HG02943 (cell line): Measurements from ENCODE around the gene MED8.

ENCODE experiments used
- ATAC-seq: cut with Tn5 transposase; IDR thresholded peaks from one replicate; pipeline ENCODE4 v1.9.1; 2021; ENCODE audit warnings: mild to moderate bottlenecking, low read depth, moderate library complexity; ENCODE audit not compliant: unreplicated experiment

Gene MED8, protein sequence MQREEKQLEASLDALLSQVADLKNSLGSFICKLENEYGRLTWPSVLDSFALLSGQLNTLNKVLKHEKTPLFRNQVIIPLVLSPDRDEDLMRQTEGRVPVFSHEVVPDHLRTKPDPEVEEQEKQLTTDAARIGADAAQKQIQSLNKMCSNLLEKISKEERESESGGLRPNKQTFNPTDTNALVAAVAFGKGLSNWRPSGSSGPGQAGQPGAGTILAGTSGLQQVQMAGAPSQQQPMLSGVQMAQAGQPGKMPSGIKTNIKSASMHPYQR

DNA sequence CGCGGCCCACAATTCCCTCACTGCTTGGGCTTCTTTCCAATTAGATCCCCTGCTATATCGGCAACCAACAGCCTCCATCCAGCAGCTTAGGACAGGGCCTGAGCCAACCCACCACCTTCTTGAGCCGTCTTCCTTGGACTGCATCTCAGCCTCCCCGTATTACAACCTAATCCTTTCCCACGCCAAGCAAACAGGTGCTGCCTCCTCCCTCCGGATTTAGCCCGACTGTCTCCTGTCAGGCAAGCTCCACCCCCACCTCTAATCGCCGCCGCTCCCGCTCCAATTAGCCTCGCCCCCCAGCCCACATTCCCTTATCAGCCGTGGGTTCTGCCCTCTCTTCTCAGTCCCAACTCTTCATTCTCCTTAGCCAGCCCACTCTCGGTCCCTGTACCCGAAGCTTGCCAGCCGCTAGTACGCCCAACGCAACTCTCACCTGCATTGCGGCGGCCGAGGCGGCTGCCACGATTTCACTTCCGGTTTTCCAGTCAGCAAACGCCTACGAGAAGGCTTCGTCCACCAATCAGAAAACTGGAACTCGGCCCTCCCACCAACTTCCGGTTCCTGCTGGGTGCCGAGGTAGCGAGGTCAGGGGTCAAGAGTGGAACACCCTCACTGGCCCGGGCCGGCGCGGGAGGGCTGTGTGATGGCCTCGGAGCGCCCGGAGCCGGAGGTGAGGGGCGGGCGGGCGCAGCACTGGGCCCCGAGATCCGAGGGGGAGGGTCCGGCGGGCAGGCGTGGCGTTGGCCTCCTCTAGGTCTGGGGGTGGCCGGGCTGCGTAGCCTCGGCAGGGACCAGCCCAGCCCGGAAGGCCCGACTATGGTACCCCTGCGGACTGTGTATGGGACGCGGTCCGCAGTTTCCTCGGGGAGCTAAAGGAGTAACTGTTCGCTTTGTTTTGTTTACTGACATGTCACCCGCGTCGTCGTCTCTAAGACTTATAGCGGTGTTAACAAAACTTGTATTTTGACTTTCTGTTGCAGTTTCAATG is at the start of gene MED8, which contains the start of gene SZT2:
Gene MED8, minus strand, starts transcription at position 475 of the 988 bp plus-strand sequence. Its CDS starts 36 bp downstream, at position 439.
Gene SZT2, plus strand, starts transcription at position 574 of the 988 bp plus-strand sequence. Its CDS starts 70 bp downstream, at position 644.
- ATAC-seq = peak; percentile 85

GRCh38 chr1:43438953-43439581 is 49.5 kb upstream of the MED8 start:
- no peak for ATAC-seq

GRCh38 chr1:43438576-43438952 is 49.0 kb upstream of the MED8 start:
- ATAC-seq = no peak

- ATAC-seq = no peak
Measured at GRCh38 chr1:43438006-43438405, 48.4 kb upstream of the MED8 start.

GRCh38 chr1:43437031-43437973 is 47.7 kb upstream of the MED8 start:
- ATAC-seq = no peak

DNA sequence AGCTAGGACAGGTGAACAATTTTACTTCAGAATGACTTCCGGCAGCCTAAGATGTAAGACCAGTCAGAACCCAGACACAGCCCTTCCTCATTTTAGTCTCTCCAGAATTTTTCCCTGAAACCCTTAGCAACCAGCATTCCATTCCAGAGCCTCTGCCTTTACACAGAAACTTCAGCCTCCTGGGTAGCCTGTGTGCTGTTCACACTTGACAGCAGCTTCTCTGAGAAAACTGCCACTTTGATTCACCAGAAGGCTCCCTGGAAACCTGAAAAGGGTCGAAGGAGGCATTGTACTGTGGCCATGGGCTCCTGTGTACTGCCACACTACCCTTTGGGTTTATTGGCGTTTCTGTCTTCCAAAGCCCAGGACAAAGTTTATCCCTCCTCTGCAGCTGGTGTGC is 46.8 kb upstream of the MED8 start:
- ATAC-seq = no peak

DNA sequence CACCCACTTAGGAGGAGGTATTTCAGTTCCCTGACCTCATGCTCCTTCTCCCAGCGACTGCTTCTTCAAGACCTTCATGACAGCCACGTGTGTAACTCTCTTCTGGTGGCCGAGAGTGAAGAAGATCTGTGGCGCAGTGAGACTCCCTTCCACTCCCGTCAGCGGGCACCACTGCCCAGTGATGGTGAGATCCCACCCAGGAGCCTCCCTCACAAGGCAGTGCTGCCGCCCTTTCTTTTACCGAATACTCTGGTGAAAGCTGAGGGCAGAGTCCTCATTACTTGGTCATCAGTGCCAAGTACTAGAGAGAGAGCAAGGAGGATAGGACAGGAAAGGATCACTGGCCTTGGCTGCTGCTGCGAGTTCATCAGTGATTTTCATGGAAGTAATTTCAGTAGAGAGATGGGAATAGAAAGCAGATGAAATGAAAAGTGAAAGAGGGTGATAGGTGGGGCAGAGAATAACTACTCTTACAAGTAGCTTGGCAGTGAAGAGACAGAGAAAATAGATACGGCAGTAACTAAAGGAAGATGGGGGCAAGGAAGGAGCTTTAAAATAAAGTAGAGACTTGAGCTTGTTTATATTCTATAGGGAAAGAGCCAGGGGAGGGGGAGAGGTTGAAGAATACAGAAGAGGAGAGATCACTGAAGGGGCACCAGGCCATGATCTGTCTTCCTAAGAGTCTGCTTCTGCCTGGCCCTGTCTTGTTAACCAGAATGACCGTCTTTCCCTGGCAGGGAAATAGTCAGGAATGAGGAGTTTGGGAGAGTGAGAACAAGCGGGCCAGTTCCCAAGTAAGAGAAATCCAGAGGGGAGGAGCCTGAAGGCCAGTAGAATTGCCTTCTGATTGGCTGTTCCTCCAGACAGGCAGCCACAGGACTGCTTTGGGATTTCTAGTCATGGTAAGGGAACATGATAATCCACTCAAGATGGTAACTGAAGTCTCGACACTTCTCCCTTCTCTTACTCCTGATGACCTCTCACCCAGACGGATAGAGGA is 45.8 kb upstream of the MED8 start:
- ATAC-seq = no peak

GRCh38 chr1:43434256-43434655 is 44.7 kb upstream of the MED8 start:
- no peak for ATAC-seq

DNA sequence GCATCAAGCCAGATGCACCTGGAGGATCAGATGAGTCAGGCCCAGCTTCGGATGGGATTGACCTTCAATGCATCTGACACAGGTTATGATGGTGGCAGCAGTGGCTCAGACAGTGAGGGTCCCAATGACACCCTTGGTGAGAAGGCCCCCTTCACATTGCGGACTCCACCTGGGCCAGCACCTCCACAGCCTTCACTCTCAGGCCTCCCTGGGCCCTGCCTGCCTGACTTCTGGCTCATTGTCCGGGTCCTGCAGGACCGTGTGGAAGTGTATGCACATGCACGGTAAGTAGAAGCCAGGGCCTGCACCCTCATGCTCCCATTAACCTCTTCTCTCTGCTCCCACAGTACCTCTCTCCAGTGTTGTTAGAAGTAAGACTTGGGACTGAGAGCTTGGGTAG is 43.3 kb upstream of the MED8 start:
- ATAC-seq = no peak

GRCh38 chr1:43432171-43432860 is 42.7 kb upstream of the MED8 start:
- ATAC-seq = no peak

- no peak for ATAC-seq
Measured at GRCh38 chr1:43431676-43432075, 42.1 kb upstream of the MED8 start.

DNA sequence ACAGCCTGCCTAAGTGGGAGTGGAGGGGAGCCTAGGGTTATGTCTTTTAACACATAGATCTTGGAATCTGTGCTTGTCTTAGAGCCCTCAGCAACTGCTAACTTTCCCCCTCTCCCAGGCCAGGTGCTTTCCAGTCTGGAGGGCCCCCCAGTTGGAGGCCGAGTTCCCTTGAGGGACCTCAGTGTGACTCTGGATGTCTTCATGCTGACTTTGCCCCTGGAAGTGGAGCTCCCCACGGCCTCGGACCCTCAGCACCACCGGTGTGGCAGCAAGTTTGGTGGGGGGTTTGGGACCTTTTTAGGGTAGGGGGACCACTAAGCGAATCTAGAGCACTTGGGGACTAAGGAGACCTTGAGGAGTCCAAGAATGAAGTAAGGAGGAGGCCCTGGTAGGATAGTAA is 41.2 kb upstream of the MED8 start:
- no peak for ATAC-seq

DNA sequence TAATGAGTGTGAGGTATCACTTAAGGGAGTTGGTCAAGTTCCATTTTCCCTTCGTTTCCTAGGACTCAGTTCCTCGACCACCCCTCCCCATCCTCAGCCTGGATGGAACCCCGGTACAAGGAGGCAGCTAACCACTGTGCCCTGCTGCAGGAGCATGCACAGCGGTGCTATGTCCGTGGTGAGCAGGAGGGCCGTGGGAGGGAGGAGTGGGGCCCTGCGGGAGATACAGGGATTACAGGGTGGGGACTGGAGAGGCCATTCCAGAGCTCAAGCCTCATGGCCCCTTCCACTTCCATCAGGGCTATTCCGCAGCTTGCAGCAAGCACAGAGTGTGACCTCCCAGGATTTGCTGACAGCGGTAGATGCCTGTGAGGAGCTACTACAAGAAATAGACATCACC is 38.3 kb upstream of the MED8 start:
- no peak for ATAC-seq

- ATAC-seq = no peak
Measured at GRCh38 chr1:43427524-43427923, 37.9 kb upstream of the MED8 start.

DNA sequence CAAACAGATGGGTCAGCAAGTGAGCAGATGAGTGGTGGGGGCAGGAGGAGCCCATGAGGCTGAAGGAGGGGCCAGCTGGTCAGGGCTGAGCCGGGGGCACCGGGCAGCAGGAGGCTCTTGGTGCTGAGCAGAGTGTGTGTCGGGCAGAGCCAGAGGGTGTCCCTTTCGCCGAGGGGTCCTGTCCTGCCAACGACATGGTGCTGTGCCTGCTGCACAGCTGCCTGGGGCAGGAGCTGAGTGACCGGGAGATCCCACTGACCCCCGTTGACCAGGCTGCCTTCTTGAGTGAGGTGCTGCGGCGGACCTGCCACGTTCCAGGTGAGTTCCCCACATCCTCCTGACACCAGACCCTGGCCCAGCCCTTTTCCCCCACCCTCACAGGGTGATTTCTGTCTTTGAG is 36.6 kb upstream of the MED8 start:
- no peak for ATAC-seq

GRCh38 chr1:43425045-43425444 is 35.4 kb upstream of the MED8 start:
- no peak for ATAC-seq

GRCh38 chr1:43423672-43424550 is 34.3 kb upstream of the MED8 start:
- no peak for ATAC-seq
